KG1 (cell line): ENCODE data around the gene MAJIN.
"Not testable (repeated sequence)": the region's sequence is repeated elsewhere in the genome, so short reads cannot be mapped to it uniquely, and the experiment has no call there.

ENCODE experiments used
- DNase-seq: peaks from one replicate; lab custom pipeline; 2025; lab: John Stamatoyannopoulos, UW

MAJIN gene

GRCh38 chr11:64990222-64990923 lies 18.5 kb upstream of the MAJIN start:
- DNase-seq: no peak

GRCh38 chr11:64989416-64989815 lies 17.5 kb upstream of the MAJIN start:
- no peak for DNase-seq

GRCh38 chr11:64987998-64988854 lies 16.3 kb upstream of the MAJIN start:
- DNase-seq: no peak

GRCh38 chr11:64983339-64983738 lies 11.4 kb upstream of the MAJIN start:
- not testable (repeated sequence) for DNase-seq

- no peak for DNase-seq
Observed at GRCh38 chr11:64976651-64977050, 4.7 kb upstream of the MAJIN start.

- DNase-seq: no peak
Observed at GRCh38 chr11:64974124-64974523, 2.2 kb upstream of the MAJIN start.

GRCh38 chr11:64970731-64971151 lies 1.2 kb downstream of the MAJIN start:
- DNase-seq: no peak

- no peak for DNase-seq
Observed at GRCh38 chr11:64969209-64969608, 2.7 kb downstream of the MAJIN start.

GRCh38 chr11:64967375-64967774 lies 4.5 kb downstream of the MAJIN start:
- no peak for DNase-seq

- DNase-seq: no peak
Observed at GRCh38 chr11:64963072-64963631, 8.8 kb downstream of the MAJIN start.

- DNase-seq: no peak
Observed at GRCh38 chr11:64960719-64961118, 11.2 kb downstream of the MAJIN start.

GRCh38 chr11:64959498-64959897 lies 12.4 kb downstream of the MAJIN start:
- DNase-seq: no peak

- no peak for DNase-seq
Observed at GRCh38 chr11:64954201-64954600, 17.7 kb downstream of the MAJIN start.

- no peak for DNase-seq
Observed at GRCh38 chr11:64951529-64951928, 20.4 kb downstream of the MAJIN start.

- DNase-seq: no peak
Observed at GRCh38 chr11:64947208-64947814, 24.6 kb downstream of the MAJIN start.

- no peak for DNase-seq
Observed at GRCh38 chr11:64936539-64936938, 35.4 kb downstream of the MAJIN start.

- no peak for DNase-seq
Observed at GRCh38 chr11:64935359-64936081, 36.4 kb downstream of the MAJIN start, which contains the start of gene GPHA2. TSS of gene GPHA2 (minus strand) at chr11:64935893. CDS start at chr11:64935460, 433 bp downstream.

- DNase-seq: no peak
Observed at GRCh38 chr11:64934682-64935358, 37.1 kb downstream of the MAJIN start.

- DNase-seq: no peak
Observed at GRCh38 chr11:64933935-64934681, 37.8 kb downstream of the MAJIN start.

- no peak for DNase-seq
Observed at GRCh38 chr11:64933213-64933934, 38.5 kb downstream of the MAJIN start.
